DMS153 (cell line): ENCODE data around the gene HIPK4.
"Not testable (repeated sequence)": the region's sequence is repeated elsewhere in the genome, so short reads cannot be mapped to it uniquely, and the experiment has no call there.

Experiments
- DNase-seq: peaks from one replicate; lab custom pipeline; 2025; lab: John Stamatoyannopoulos, UW

The HIPK4 gene, protein sequence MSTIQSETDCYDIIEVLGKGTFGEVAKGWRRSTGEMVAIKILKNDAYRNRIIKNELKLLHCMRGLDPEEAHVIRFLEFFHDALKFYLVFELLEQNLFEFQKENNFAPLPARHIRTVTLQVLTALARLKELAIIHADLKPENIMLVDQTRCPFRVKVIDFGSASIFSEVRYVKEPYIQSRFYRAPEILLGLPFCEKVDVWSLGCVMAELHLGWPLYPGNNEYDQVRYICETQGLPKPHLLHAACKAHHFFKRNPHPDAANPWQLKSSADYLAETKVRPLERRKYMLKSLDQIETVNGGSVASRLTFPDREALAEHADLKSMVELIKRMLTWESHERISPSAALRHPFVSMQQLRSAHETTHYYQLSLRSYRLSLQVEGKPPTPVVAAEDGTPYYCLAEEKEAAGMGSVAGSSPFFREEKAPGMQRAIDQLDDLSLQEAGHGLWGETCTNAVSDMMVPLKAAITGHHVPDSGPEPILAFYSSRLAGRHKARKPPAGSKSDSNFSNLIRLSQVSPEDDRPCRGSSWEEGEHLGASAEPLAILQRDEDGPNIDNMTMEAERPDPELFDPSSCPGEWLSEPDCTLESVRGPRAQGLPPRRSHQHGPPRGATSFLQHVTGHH

DNA sequence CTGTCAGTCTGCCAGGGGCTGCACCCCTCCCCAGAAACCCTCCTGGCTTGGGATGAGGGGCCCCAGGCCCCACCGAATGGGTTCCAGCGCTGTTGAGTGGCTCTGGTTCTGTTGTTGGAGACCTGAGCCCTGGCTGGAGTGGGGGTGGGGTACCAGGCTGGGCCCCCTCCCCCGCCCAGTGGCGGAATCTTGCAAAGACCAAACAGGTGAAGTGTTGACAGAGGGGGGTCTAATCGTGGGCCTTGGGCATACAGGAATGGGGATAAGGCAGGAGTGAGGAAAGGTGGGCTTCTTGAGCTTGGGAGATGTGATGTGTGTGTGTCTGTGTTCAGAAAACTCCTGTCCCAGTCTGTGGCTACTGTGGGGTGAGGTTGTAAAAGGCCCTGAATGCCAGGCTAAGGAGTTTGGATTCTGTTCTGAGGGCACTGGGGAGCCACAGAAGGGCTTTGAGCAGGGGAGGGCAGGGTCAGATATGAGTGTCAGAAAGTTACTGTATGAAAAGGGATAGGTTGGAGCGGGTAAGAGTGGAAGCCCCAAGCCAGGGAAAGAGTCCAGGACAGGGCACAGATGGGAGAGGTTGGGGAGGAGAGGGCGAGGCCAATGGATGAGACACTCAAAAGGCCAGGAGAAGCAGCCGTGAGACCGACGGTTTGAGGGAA, at the start of gene HIPK4:
HIPK4 (minus strand) TSS at position 98 of the 659 bp plus-strand sequence. CDS start 279 bp downstream, outside the sequence.
- DNase-seq: no peak

DNA sequence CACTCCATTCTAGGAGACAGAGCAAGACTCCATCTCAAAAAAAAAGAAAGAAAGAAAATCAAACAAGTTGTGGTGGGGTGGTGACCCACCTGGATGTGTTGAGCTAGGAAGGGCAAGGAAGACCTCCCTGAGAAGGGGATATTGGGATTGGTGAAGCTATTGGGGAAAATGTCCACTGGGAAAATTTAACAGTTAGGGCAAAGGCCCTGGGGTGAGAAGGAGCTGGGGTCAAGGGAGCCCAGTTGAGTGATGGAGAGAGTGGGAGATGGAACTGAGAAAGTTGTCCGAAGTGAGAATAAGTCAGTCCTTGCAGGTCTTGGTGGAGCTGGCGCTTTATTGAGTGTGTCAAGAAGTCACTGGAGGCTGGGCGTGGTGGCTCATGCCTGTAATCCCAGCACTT, 48.3 kb upstream of the HIPK4 start:
- DNase-seq: no peak

- peak; percentile 76 for DNase-seq
Measured at GRCh38 chr19:40433391-40434216, 43.6 kb upstream of the HIPK4 start.

DNA sequence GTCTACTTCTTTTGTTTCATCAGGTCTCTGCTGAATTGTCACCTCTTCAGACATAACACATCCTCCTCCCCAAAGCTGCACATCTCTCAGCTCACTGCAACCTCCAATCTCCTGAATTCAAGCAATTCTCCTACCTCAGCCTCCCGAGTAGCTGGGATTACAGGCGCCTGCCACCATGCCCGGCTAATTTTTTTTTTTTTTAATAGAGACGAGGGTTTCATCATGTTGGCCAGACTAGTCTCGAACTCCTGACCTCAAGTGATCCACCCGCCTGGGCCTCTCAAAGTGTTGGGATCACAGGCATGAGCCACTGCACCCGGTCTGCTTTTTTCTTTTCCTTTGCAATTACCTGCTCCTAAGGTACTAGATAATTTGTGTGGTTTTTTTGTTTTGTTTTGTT, 42.8 kb upstream of the HIPK4 start:
- DNase-seq: not testable (repeated sequence)

DNA sequence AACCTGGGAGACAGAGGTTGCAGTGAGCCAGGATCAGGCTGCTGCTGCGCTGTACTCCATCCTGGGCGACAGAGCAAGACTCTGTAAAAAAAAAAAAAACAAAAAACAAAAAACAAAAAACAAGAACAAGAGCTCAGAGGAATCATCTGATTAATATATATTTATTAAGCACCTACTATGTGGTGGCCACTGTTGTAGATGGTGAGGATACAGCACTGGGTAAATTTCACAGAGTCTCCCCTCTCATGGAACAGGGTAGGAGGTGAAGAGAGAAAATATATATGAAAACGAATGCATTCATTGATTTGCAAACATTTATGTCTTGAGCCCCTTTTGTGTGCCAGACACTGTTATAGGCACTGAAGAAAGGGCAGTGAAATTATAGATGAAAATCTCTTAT, 41.7 kb upstream of the HIPK4 start:
- DNase-seq: no peak

- not testable (repeated sequence) for DNase-seq
Measured at GRCh38 chr19:40430242-40430641, 40.3 kb upstream of the HIPK4 start.

GRCh38 chr19:40428197-40428596, 38.2 kb upstream of the HIPK4 start:
- not testable (repeated sequence) for DNase-seq

GRCh38 chr19:40425450-40426287, 35.7 kb upstream of the HIPK4 start, which contains the start of gene SERTAD1:
Gene SERTAD1, minus strand, starts transcription at chr19:40425992. Its CDS starts 2,446 bp downstream, at chr19:40423546.
- DNase-seq: peak; percentile 99

DNA sequence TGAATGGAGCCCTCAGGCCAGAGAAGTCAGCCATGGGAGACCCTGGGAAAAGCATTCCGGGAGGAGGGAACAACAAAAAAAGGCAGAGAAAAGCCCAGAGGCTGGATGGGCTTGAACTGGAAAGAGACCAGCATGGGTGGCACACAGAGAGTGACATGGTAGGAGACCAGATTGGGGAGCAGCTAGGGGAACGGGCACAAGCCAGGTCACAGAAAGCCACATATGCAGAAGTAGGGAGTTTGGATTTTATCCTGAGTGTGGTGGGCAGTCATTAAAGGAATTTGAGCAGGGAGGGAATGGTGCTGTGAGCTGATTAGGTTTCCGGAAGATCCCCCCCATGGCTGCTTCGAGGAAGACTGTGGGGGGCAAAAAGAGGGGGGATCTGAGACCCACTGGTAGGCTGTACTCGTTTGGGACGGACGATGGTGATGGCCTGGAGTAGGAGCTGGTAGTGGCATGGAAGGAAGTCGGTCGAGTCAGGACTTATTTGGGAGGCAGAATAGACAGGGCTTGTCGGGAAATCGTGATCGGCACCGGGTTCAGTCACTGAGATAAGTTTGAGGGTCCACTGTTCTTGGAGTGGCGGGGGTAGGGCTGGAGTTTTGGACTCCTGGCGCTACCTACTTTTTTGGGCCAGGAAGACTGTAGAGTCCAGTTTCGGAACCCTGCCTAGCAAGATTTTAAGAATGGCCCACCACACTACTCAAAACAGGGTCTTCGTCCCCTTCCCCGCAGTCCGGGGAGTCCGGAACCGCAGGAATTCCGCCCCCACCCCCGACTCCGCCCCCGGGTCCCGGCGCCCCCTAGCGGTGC, 34.9 kb upstream of the HIPK4 start:
- no peak for DNase-seq

- DNase-seq: no peak
Measured at GRCh38 chr19:40423938-40424337, 34.0 kb upstream of the HIPK4 start.

GRCh38 chr19:40422748-40423566, 33.0 kb upstream of the HIPK4 start:
- no peak for DNase-seq

DNA sequence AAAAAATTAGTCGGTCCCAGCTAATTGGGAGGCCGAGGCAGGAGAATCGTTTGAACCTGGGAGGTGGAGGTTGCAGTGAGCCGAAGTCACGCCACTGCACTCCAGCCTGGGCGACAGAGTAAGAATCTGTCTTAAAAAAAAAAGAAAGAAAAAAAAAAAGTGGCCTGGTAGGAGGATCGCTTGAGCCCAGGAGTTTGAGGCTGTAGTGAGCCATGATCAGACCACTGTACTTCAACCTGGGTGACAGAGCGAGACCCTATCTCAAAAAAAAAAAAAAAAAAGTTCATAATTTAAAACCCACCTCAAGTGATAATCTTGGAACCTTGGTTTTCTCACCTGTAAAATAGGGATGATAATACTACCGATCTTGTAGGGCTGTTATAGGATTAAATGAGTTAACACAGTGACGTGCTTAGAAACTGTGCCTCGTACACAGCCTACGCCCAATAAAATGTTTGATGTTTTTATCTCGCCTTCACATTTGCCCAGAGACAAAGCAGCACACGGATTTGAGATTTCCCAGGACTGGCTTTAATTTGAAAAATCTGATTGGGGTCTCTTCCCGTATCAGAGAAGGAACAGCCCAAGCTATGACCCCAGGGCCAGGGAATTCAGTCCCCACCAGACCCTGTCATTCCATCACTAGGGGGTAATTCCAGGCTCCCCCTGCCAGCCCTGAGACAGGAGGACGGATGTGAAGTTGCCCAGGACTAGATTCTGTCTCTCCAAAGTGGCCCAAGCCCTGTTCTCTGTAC, 32.2 kb upstream of the HIPK4 start:
- DNase-seq: no peak

GRCh38 chr19:40420766-40421765, 31.1 kb upstream of the HIPK4 start:
- peak; percentile 45 for DNase-seq

DNA sequence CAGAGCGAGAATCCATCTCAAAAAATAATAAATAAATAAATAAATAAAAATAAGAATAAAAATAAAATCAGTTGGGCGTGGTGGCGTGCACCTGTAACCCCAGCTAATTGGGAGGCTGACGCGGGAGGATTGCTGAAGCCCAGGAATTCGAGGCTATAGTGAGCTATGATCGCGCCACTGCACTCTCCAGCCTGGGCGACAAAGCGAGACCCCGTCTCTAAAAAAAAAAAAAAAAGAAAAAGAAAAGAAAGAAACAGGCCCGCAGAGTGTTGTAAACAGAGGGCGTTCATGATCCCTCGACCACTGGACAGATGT, 30.4 kb upstream of the HIPK4 start:
- no peak for DNase-seq

DNA sequence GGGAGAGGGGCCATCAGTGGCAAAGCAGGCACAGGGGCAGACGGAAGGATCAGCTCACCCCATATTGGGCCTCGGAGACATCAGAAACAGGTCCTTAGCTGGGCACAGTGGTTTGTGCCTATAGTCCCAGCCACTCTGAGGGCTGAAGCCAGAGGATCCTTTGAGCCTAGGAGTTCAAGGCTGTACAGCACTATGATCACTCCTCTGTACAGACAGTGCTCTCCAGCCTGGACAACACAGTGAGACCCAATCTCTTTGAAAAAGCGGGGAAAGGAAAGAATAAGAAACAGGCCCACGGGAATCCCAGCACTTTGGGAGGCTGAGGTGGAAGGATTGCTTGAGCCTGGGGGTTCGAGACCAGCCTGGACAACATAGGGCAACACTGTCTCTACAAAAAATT, 29.8 kb upstream of the HIPK4 start:
- no peak for DNase-seq

DNA sequence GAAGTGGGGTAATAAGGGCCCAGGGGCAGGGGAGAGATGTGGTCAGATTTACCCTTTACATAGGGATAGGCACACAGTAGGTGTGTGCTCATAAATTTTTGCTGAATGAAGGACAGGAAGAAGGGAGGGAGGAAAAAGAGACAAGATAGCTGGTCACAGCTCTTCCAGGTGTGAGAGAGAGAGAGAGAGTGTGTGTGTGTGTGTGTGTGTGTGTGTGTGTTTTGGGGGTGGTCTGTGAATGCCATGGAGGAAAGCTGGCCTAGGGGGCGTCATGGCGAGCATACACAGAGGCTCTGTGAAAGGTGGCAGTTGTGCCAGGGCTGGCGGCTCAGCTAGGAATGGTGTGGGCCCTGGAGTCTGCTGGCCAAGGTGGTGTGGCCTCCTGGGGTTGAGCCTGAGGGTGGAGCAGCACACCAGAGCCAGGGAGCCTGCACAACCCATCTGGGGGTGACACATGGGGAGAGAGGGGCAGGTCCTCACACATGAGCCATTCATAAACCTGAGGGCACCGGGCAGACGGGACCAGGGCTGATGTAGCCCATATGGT, 29.2 kb upstream of the HIPK4 start:
- DNase-seq: no peak

DNA sequence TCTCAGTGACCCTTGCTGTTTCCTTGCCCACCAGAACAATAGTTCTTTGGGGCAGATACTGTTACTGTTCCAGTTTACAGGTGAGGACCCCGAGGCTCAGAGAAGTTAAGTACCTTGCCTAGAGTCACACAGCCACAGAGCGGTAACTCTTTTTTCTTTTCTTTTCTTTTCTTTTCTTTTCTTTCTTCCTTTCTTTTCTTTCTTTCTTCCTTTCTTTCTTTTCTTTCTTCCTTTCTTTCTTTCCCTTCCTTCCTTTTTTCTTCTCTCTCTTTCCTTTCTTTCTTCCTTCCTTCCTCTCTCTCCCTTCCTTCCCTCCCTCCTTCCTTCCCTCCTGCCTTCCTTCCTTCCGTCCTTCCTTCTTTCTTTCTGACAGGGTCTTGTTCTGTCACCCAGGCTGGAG, 28.1 kb upstream of the HIPK4 start:
- no peak for DNase-seq
